Fibroblast of the conjunctiva (primary cell): Measurements from ENCODE around the gene ZBTB37.
A peak's percentile ranks its signal among the peaks of the same experiment; 100 is the strongest.
"Not testable (repeated sequence)": the region's sequence is repeated elsewhere in the genome, so short reads cannot be mapped to it uniquely, and the experiment has no call there.

Experiments used
- DNase-seq: peaks from one replicate; pipeline ENCODE4 v3.0.0-alpha.2; 2010; ENCODE audit warnings: low read depth

ZBTB37 gene

GRCh38 chr1:173868266-173869020 is at the start of gene ZBTB37:
ZBTB37 (plus strand) TSS chr1:173868380; CDS start chr1:173870226, 1,846 bp downstream.
- DNase-seq = no peak

- DNase-seq = no peak
Observed at GRCh38 chr1:173818459-173818858, 49.7 kb upstream of the ZBTB37 start.

GRCh38 chr1:173821680-173822079 is 46.5 kb upstream of the ZBTB37 start:
- DNase-seq = no peak

- DNase-seq = no peak
Observed at GRCh38 chr1:173823781-173824314, 44.3 kb upstream of the ZBTB37 start.

GRCh38 chr1:173824315-173825081 is 43.7 kb upstream of the ZBTB37 start, which contains the start of the genes CENPL and DARS2:
CENPL (minus strand) TSS chr1:173824883; CDS start chr1:173811299, 13,584 bp downstream.
DARS2 (plus strand) TSS chr1:173824673; CDS start chr1:173825230, 557 bp downstream.
- peak; percentile 97 for DNase-seq

- no peak for DNase-seq
Observed at GRCh38 chr1:173827611-173828010, 40.6 kb upstream of the ZBTB37 start.

GRCh38 chr1:173832748-173833147 is 35.4 kb upstream of the ZBTB37 start:
- no peak for DNase-seq

- no peak for DNase-seq
Observed at GRCh38 chr1:173852105-173852504, 16.1 kb upstream of the ZBTB37 start.

GRCh38 chr1:173853074-173853473 is 15.1 kb upstream of the ZBTB37 start:
- no peak for DNase-seq

GRCh38 chr1:173856014-173856413 is 12.2 kb upstream of the ZBTB37 start:
- no peak for DNase-seq

- no peak for DNase-seq
Observed at GRCh38 chr1:173856903-173857302, 11.3 kb upstream of the ZBTB37 start.

- no peak for DNase-seq
Observed at GRCh38 chr1:173857363-173857917, 10.7 kb upstream of the ZBTB37 start.

- DNase-seq = not testable (repeated sequence)
Observed at GRCh38 chr1:173859547-173859946, 8.6 kb upstream of the ZBTB37 start.

- no peak for DNase-seq
Observed at GRCh38 chr1:173860065-173860464, 8.1 kb upstream of the ZBTB37 start.

GRCh38 chr1:173861731-173862145 is 6.4 kb upstream of the ZBTB37 start:
- no peak for DNase-seq

- DNase-seq = not testable (repeated sequence)
Observed at GRCh38 chr1:173862146-173862768, 5.9 kb upstream of the ZBTB37 start.

GRCh38 chr1:173862769-173863223 is 5.4 kb upstream of the ZBTB37 start:
- DNase-seq = no peak

GRCh38 chr1:173863224-173864161 is 4.7 kb upstream of the ZBTB37 start:
- no peak for DNase-seq

- DNase-seq = no peak
Observed at GRCh38 chr1:173864179-173864867, 3.9 kb upstream of the ZBTB37 start.
